Mesendoderm (in vitro differentiated cells): ENCODE measurements around the gene CCR8.

Experiments
- DNase-seq: peaks from one replicate; pipeline ENCODE4 v3.0.0; 2013
- H2AK5ac ChIP-seq: 2 replicates; pipeline ENCODE4 v1.6.1; 2013; ENCODE audit warnings: low read length, inconsistent platforms
- H2BK120ac ChIP-seq: 2 replicates; pipeline ENCODE4 v1.6.1; 2013; ENCODE audit warnings: low read depth, mild to moderate bottlenecking, low read length, moderate library complexity, mixed read lengths
- H2BK15ac ChIP-seq: replicated peaks from 2 replicates; pipeline ENCODE4 v1.6.1; 2013; ENCODE audit warnings: low read depth, mild to moderate bottlenecking, moderate library complexity
- H2BK5ac ChIP-seq: 2 replicates; pipeline ENCODE4 v1.6.1; 2013; ENCODE audit warnings: low read length, inconsistent platforms
- H3K18ac ChIP-seq: 2 replicates; pipeline ENCODE4 v1.6.1; 2013; ENCODE audit warnings: mild to moderate bottlenecking, low read length, mixed read lengths
- H3K23ac ChIP-seq: one replicate; pipeline ENCODE4 v1.6.1; 2013; ENCODE audit warnings: low read length
- H3K27ac ChIP-seq: 2 replicates; pipeline ENCODE4 v1.5.1; 2013; ENCODE audit warnings: low read depth, mild to moderate bottlenecking, inconsistent platforms, low read length, moderate library complexity
- H3K27me3 ChIP-seq: 2 replicates; pipeline ENCODE4 v1.6.1; 2013; ENCODE audit warnings: low read length, control low read depth, mild to moderate bottlenecking, inconsistent platforms; ENCODE audit not compliant: insufficient read depth, poor library complexity
- H3K36me3 ChIP-seq: 2 replicates; pipeline ENCODE4 v1.6.1; 2013; ENCODE audit warnings: low read length, inconsistent platforms; ENCODE audit not compliant: control insufficient read depth, insufficient read depth
- H3K4ac ChIP-seq: one replicate; pipeline ENCODE4 v1.6.1; 2013; ENCODE audit warnings: low read depth, mild to moderate bottlenecking, low read length, moderate library complexity
- H3K4me1 ChIP-seq: 2 replicates; pipeline ENCODE4 v1.6.1; 2013; ENCODE audit warnings: low read depth, low read length, inconsistent platforms; ENCODE audit not compliant: control insufficient read depth
- H3K4me2 ChIP-seq: 2 replicates; pipeline ENCODE4 v1.6.1; 2013; ENCODE audit warnings: low read length
- H3K4me3 ChIP-seq: 2 replicates; pipeline ENCODE4 v1.5.1; 2013; ENCODE audit warnings: mild to moderate bottlenecking, low read length
- H3K56ac ChIP-seq: one replicate; pipeline ENCODE4 v1.6.1; 2013; ENCODE audit warnings: low read length
- H3K79me1 ChIP-seq: 2 replicates; pipeline ENCODE4 v1.6.1; 2013; ENCODE audit warnings: low read length, inconsistent platforms
- H3K79me2 ChIP-seq: 2 replicates; pipeline ENCODE4 v1.6.1; 2013; ENCODE audit warnings: mild to moderate bottlenecking, low read length; ENCODE audit not compliant: control insufficient read depth, insufficient read depth
- H3K9ac ChIP-seq: 2 replicates; pipeline ENCODE4 v1.6.1; 2013; ENCODE audit warnings: low read length, inconsistent platforms
- H4K5ac ChIP-seq: one replicate; pipeline ENCODE4 v1.6.1; 2013; ENCODE audit warnings: low read length
- H4K8ac ChIP-seq: one replicate; pipeline ENCODE4 v1.6.1; 2013; ENCODE audit warnings: low read depth, mild to moderate bottlenecking, control low read depth, low read length, moderate library complexity
- WGBS: extraction: QIAGEN DNeasy Blood & Tissue Kit; methylation state at CpG from one replicate; pipeline ENCODE4 v1.1.7; 2013; ENCODE audit warnings: low lambda C conversion rate, missing lambda C conversion rate; ENCODE audit not compliant: insufficient coverage; ENCODE audit errors: extremely low coverage; 5-methylcytosine and 5-hydroxymethylcytosine counted together

CCR8 gene

DNA sequence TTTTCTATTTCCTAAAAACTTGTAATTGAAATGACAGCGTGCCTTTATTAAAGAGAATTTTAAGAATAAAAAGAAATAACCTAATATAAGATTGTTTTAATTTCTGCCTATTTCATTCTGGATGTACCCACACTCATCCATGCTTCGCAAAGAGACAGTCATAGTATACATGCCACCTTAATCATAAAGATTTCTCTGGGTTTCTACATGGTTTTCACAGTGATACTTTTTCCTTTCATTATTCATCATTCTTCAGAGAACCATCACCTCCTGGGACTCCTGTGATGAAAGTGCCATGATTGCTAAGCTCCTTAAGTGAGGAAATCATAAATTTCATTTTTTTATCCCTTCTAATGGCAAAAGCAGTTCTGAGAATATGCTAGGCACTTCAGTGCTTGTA lies 4.3 kb upstream of the CCR8 start:
- Histone ChIP-seq H3K4me3 (no peak overlapping the region), H4K8ac (no peak overlapping the region), H3K56ac (no peak overlapping the region), H2AK5ac (no peak overlapping the region), H2BK5ac (no peak overlapping the region), H3K27me3 (no peaks in the 10 kb centered on the region), H3K4me2 (no peak overlapping the region), H2BK120ac (no peak overlapping the region), H3K23ac (no peak overlapping the region), H3K27ac (no peak overlapping the region), H3K79me1 (no peaks in the 10 kb centered on the region), H3K4me1 (no peaks in the 10 kb centered on the region), H3K9ac (no peak overlapping the region), H3K4ac (no peak overlapping the region), H2BK15ac (no peak overlapping the region), H3K18ac (no peak overlapping the region), H4K5ac (no peak overlapping the region), H3K79me2 (no peaks in the 10 kb centered on the region), H3K36me3 (no peaks in the 10 kb centered on the region)
- DNase-seq = no peak
- no CpG with 5 or more reads among the region's 2 CpGs for WGBS

DNA sequence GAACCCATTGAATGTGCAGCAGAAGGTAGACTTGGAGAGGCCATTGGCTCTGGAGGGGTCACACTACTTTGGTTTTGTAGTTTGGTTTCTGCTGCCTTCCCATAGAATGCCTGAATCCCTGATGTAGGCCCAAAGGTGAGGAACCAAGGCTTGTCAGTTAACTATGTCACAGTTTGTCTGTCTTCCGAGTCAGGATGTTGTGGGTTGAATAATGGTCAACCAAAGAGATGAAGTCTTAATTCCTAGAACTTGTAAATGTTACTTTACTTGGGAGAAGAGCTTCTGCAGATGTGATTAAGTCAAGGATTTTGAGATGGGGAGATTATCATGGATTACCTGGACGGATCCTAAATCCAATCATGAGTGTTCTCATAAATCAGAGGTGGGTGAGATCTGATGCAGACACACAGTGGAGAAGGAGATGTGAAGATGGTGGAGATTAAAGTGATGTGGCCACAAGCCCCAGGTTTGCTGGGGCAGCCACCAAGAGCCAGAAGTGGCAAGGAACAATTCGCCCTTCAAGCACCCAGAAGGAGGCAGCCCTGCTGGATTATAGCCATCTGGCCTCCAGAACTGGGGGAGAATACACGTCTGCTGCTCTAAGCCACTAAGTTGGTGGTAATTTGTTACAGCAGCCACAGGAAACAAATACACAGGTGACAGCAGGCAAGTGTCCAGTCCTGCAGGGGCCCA lies 2.3 kb upstream of the CCR8 start:
- Histone ChIP-seq H2BK5ac (no peak overlapping the region), H4K8ac (no peak overlapping the region), H3K9ac (no peak overlapping the region), H3K4ac (no peak overlapping the region), H3K4me3 (no peak overlapping the region), H2BK15ac (no peak overlapping the region), H2AK5ac (no peak overlapping the region), H3K36me3 (no peaks in the 10 kb centered on the region), H3K18ac (no peak overlapping the region), H3K56ac (no peak overlapping the region), H3K27ac (no peak overlapping the region), H4K5ac (no peak overlapping the region), H3K79me2 (no peaks in the 10 kb centered on the region), H3K27me3 (no peaks in the 10 kb centered on the region), H3K4me2 (no peak overlapping the region), H2BK120ac (no peak overlapping the region), H3K79me1 (no peaks in the 10 kb centered on the region), H3K23ac (no peak overlapping the region), H3K4me1 (no peaks in the 10 kb centered on the region)
- no peak for DNase-seq
- no CpG with 5 or more reads among the region's 4 CpGs for WGBS

DNA sequence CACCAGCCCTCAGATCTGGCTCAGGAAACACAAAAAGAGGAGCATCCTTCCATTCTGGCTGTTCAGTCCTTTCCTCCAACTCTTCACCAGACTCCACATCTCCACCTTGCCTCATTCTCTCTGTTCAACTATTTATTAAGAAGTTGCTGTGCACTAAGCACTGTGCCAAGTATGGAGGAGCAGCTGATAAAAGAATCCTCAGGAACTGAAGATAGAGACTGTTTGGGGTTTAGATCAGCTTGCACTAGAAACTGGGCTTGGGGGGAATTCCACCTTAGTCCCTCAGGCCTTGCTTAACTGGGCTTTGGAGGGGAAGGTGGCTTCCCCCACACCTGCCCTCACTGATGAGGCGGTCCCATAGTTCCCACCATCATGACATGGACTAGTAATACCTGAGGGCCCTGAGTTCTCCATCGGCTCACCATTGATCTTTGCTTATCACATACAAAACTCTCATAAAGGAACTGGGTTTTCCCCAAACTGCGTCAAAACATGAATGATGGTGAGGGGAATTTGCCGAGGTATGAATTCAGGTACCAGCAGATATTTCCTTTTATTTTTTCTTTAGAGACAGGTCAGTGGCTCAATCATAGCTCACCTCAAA lies 1.7 kb upstream of the CCR8 start:
- H2BK120ac ChIP-seq = no peak overlapping the region
- H3K4me2 ChIP-seq = no peak overlapping the region
- H3K4me3 ChIP-seq = no peak overlapping the region
- no peak overlapping the region for H3K56ac ChIP-seq
- no peak overlapping the region for H3K9ac ChIP-seq
- no peaks in the 10 kb centered on the region for H3K27me3 ChIP-seq
- no peaks in the 10 kb centered on the region for H3K4me1 ChIP-seq
- H3K79me1 ChIP-seq = no peaks in the 10 kb centered on the region
- H3K36me3 ChIP-seq = no peaks in the 10 kb centered on the region
- no peak overlapping the region for H4K5ac ChIP-seq
- WGBS = no CpG with 5 or more reads among the region's 4 CpGs
- no peak overlapping the region for H2BK15ac ChIP-seq
- H3K79me2 ChIP-seq = no peaks in the 10 kb centered on the region
- no peak for DNase-seq
- H3K18ac ChIP-seq = no peak overlapping the region
- no peak overlapping the region for H2AK5ac ChIP-seq
- H3K23ac ChIP-seq = no peak overlapping the region
- no peak overlapping the region for H3K27ac ChIP-seq
- no peak overlapping the region for H3K4ac ChIP-seq
- H4K8ac ChIP-seq = no peak overlapping the region
- no peak overlapping the region for H2BK5ac ChIP-seq

GRCh38 chr3:39330824-39331223 lies 1.3 kb downstream of the CCR8 start:
- no peaks in the 10 kb centered on the region for H3K79me2 ChIP-seq
- H2BK5ac ChIP-seq = no peak overlapping the region
- no peak overlapping the region for H3K23ac ChIP-seq
- H3K18ac ChIP-seq = no peak overlapping the region
- no peak overlapping the region for H2BK15ac ChIP-seq
- H3K4ac ChIP-seq = no peak overlapping the region
- no peak overlapping the region for H4K8ac ChIP-seq
- H3K27me3 ChIP-seq = no peaks in the 10 kb centered on the region
- H2BK120ac ChIP-seq = no peak overlapping the region
- no peak overlapping the region for H3K4me3 ChIP-seq
- no peaks in the 10 kb centered on the region for H3K4me1 ChIP-seq
- H3K27ac ChIP-seq = no peak overlapping the region
- no peak for DNase-seq
- no peak overlapping the region for H3K4me2 ChIP-seq
- H2AK5ac ChIP-seq = no peak overlapping the region
- H4K5ac ChIP-seq = no peak overlapping the region
- no peaks in the 10 kb centered on the region for H3K36me3 ChIP-seq
- H3K56ac ChIP-seq = no peak overlapping the region
- H3K79me1 ChIP-seq = no peaks in the 10 kb centered on the region
- H3K9ac ChIP-seq = no peak overlapping the region

GRCh38 chr3:39332525-39332924 lies 3.0 kb downstream of the CCR8 start:
- H2BK120ac ChIP-seq = no peak overlapping the region
- no peak overlapping the region for H3K4me3 ChIP-seq
- no peak overlapping the region for H3K9ac ChIP-seq
- H4K8ac ChIP-seq = no peak overlapping the region
- no peaks in the 10 kb centered on the region for H3K27me3 ChIP-seq
- H3K18ac ChIP-seq = no peak overlapping the region
- no peak overlapping the region for H3K27ac ChIP-seq
- no peaks in the 10 kb centered on the region for H3K4me1 ChIP-seq
- whole genome bisulfite sequencing = no CpG with 5 or more reads among the region's 4 CpGs
- no peak for DNase-seq
- H4K5ac ChIP-seq = no peak overlapping the region
- no peak overlapping the region for H2BK5ac ChIP-seq
- H2BK15ac ChIP-seq = no peak overlapping the region
- H3K79me2 ChIP-seq = no peaks in the 10 kb centered on the region
- H3K4me2 ChIP-seq = no peak overlapping the region
- no peak overlapping the region for H2AK5ac ChIP-seq
- H3K23ac ChIP-seq = no peak overlapping the region
- H3K79me1 ChIP-seq = no peaks in the 10 kb centered on the region
- H3K56ac ChIP-seq = no peak overlapping the region
- H3K4ac ChIP-seq = no peak overlapping the region
- H3K36me3 ChIP-seq = no peaks in the 10 kb centered on the region

GRCh38 chr3:39333607-39334006 lies 4.1 kb downstream of the CCR8 start:
- no peak overlapping the region for H3K18ac ChIP-seq
- DNase-seq = no peak
- H3K23ac ChIP-seq = no peak overlapping the region
- H4K5ac ChIP-seq = no peak overlapping the region
- H3K36me3 ChIP-seq = no peaks in the 10 kb centered on the region
- no peak overlapping the region for H3K27ac ChIP-seq
- no peak overlapping the region for H2AK5ac ChIP-seq
- no peak overlapping the region for H3K4ac ChIP-seq
- no peak overlapping the region for H3K9ac ChIP-seq
- no peak overlapping the region for H4K8ac ChIP-seq
- no peak overlapping the region for H2BK120ac ChIP-seq
- H3K4me1 ChIP-seq = no peaks in the 10 kb centered on the region
- H3K27me3 ChIP-seq = no peaks in the 10 kb centered on the region
- no peak overlapping the region for H3K56ac ChIP-seq
- no peaks in the 10 kb centered on the region for H3K79me1 ChIP-seq
- H3K4me3 ChIP-seq = no peak overlapping the region
- H2BK5ac ChIP-seq = no peak overlapping the region
- H2BK15ac ChIP-seq = no peak overlapping the region
- H3K79me2 ChIP-seq = no peaks in the 10 kb centered on the region
- H3K4me2 ChIP-seq = no peak overlapping the region
